NOMO-1 treated with dmso at 0.1 percent for 144 hours (cell line): ENCODE data around the gene RECQL5.
A peak's percentile ranks its signal among the peaks of the same experiment; 100 is the strongest.

Source experiments
- DNase-seq: peaks from one replicate; lab custom pipeline; 2025; ENCODE audit not compliant: unreplicated experiment; lab: John Stamatoyannopoulos, UW

The RECQL5 gene

DNA sequence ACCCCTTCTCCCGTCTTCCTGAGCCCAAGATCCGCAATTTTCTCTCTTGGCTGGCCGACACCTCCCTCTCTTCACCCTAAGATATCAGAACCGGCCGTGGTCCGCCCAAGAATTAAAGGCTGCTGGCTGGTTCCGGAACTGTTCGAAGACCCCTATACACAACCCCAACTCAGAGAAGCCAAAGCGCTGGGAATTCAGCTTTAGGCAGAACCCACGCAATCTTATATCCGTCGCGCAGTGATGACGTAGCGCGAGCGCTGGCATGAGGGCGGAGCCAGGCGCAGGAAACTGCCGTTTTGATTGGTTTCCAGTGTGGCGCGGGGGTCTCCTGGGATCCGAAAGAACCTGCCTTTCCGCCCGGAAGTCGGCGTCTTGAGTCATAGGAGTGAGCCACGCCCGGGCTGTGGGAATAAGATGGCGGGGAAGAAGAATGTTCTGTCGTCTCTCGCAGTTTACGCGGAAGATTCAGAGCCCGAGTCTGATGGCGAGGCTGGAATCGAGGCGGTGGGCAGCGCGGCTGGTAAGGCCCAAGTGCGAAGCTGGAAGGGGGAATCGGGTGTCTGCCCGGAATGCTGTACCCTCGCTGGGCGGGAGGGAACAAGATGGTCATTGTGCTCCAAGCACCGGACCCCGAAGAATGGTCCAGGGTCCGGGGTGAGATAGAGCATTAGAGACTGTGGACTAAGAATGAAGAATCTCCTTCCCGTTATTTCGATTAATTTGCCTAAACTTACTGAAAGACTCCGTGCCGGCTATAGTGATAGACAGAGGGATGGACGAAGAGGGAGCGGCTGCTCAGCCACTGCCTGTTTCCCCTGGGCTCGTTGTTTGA, at the start of gene RECQL5, which contains the start of gene SAP30BP:
Gene RECQL5 (minus strand): TSS at position 196 of the 832 bp plus-strand sequence. CDS start 597 bp downstream, outside the sequence.
Gene SAP30BP (plus strand): TSS at position 380 of the 832 bp plus-strand sequence. CDS start 35 bp downstream, at position 415.
- DNase-seq: peak; percentile 96

- no peak for DNase-seq
Observed at GRCh38 chr17:75712446-75712845, 45.5 kb upstream of the RECQL5 start.

- no peak for DNase-seq
Observed at GRCh38 chr17:75707079-75707571, 40.2 kb upstream of the RECQL5 start.

- DNase-seq: no peak
Observed at GRCh38 chr17:75706042-75706728, 39.2 kb upstream of the RECQL5 start.

DNA sequence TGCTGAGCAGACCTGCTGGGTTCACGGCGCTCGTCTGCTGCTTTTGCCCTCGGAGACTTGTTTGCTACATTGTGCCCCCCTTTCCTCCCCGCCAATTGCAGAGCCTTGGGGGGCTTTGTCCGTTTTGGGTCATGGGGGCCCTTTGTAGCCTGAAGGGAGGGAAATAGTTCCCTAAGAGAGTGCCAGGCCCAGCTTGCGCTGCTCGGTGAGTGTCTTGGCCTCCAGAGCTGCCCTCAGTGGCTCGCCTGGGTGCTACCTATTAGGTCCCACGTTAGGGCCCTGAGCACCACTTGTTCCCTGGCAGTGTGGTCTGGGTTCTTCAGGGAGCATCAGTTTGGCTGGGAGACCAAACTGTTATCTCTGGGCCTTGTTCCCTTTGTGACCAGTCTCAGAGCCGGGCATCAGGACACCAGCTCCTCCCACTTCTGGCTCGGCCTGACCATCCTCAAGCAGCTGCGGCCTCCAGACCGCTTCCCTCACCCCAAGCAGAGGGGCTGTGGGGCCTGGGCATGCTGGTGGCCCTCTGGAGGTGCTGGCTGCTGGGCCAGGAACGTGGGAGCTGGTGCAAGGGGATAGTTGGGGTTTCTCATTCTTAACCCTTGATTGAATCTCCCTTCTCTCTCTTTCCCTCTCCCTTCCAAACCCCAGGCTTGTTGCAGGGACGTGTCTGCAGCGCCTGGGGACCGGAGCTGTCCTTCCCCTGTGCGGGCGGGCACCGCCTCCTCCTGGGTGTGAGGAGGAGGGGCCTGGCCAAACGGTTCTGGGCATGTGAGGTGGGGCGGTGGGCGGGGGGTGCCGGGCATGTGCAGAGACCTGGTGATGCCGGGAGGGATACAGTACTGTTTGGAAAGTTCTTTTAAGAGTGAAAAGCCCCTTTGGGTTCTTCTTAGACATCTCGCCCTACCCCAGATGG, 38.3 kb upstream of the RECQL5 start:
- no peak for DNase-seq

GRCh38 chr17:75703591-75703990, 36.6 kb upstream of the RECQL5 start:
- no peak for DNase-seq

GRCh38 chr17:75703191-75703590, 36.2 kb upstream of the RECQL5 start:
- DNase-seq: no peak

GRCh38 chr17:75701288-75701687, 34.3 kb upstream of the RECQL5 start:
- DNase-seq: no peak

- DNase-seq: no peak
Observed at GRCh38 chr17:75698659-75699058, 31.7 kb upstream of the RECQL5 start.

DNA sequence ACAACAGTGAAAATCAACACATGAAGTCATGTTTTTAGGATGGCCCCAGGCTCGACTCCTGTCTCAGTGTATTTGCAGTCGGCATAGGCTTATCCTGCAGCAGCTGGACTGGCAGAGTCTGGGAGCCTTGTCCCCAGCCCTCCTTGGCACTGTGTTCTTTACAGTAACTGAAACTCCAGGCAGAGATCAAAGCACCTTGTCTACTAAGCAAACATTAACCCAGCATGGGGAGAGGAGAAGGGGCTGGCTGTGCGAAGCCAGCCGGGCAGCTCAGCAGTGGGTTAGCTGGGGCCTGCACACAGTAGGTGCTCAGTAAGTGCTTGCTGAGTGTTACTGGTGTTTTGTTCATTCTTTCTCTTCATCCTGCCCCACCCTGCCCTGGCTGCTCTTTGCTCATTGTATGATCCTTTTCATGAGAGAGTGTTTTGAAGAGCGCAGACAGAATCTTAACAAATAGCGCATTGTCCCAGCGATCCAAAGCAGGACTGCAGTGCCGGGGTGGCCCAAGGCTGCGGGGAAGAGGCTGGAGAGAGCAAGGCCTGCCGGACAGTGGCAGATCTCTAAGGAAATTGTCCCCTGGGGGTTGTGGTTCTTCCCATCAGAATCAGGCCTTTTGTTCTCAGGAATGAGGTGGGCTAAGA, 30.8 kb upstream of the RECQL5 start:
- no peak for DNase-seq

DNA sequence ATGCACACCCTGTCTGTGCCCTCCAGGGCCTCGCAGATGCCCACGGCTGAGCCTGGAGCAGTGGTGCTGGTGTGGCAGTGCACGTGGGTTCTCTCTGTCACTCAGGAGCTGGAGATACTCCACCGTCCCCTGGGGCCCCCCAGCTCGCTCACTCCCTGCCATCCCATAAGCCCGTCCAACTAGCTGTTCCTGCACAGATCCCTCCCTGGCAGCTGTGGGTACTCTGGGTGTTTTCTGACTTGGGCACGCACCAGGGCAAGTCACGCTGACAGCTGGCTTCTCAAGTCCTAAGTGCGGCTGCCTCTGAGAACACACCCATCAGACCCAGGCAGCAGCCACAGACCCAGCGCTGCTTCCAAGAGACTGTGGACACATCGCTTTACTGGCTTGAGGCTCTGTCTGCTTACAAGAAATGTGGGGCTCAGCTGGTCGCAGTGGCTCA, 28.9 kb upstream of the RECQL5 start:
- DNase-seq: no peak

- no peak for DNase-seq
Observed at GRCh38 chr17:75695141-75695829, 28.3 kb upstream of the RECQL5 start.

GRCh38 chr17:75694536-75694935, 27.6 kb upstream of the RECQL5 start:
- DNase-seq: no peak

- no peak for DNase-seq
Observed at GRCh38 chr17:75693500-75694481, 26.8 kb upstream of the RECQL5 start.

- DNase-seq: no peak
Observed at GRCh38 chr17:75692976-75693375, 26.0 kb upstream of the RECQL5 start.

DNA sequence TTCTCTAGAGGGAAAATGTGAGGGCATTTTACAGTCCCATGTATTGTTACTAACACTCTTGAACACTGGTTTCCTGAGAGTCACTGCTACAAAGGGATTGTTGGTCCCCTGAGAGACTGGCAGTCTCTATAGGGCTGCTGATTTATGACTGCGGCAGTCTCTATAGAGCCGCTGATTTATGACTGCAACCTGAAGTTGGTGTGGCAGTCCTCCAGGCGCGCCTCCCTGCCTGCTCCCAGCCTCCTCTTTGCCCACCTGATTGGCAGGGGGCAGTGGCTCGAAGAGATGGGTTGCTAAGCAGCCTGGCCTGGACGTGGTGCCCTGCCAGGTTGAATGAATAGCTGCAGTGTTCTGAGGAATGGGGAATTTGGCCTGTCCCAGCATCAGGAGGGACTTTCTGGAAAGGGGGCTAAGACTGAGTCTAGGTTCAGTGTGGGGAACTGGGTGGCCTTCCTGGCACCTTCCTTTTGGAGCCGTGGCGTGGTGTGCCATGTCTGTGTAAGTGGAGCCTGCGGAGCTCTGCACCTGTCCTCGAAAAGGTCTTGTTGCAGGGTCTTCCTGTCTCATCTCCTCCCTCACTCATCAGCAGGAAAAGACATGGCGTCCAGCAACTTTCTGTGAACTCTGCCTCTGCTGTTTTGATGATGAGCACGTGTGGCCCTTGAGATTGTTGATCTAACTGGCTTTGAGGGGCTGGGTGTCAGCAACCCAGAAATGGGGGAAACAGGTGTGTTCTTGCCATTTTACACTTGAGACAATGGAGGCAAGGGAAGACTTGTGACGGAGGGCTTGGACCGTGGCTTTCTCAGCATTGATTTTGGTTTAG, 25.1 kb upstream of the RECQL5 start:
- no peak for DNase-seq

- DNase-seq: no peak
Observed at GRCh38 chr17:75691371-75691791, 24.4 kb upstream of the RECQL5 start.

DNA sequence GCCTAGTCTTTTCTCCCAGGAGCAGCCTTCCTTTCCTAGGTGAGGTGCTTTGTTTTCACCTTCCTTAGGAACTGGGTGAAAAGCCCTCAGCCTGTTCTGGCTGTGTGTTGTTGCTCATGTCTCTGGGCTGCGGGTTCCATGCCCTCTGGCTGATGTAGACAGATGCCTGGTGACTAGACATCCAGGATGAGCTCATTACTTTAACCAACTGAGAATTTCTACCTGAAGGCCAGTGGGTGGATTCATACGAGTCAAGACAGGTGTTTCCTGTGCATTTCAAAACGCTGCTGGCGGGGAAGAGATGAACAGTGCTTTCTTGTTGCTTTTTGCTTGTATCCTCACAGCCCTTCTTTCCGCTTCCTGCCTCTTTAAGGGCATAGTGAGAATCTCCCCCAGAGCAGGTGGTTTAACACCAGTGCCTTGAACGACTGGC, 22.5 kb upstream of the RECQL5 start:
- no peak for DNase-seq
